Thoracic aorta (tissue), 2 donors: ENCODE results near the gene EXOSC9. TPM values are rescaled to one million over a fixed set of nuclear protein-coding genes. Genes with fewer than 3 reads are reported as not detected.
A peak's percentile ranks its signal among the peaks of the same experiment; 100 is the strongest.
"Not testable (repeated sequence)": the region's sequence is repeated elsewhere in the genome, so short reads cannot be mapped to it uniquely, and the experiment has no call there.

Experiments
- ATAC-seq: fragments of 150-250 bp; one replicate; pipeline ENCODE4 v1.8.0; 2017; ENCODE audit warnings: low read depth; ENCODE audit not compliant: insufficient number of reproducible peaks, low FRiP score
- DNase-seq: peaks from one replicate; pipeline ENCODE4 v3.0.0-alpha.2; 2020; ENCODE audit warnings: low spot score
- H3K27ac ChIP-seq, 2 donors: fragments of 200-600 bp; sonication (generic); 1 replicate in 1 of 2; 2 replicates in 1 of 2; pipeline ENCODE4 v1.5.1; 2016; ENCODE audit warnings: mild to moderate bottlenecking in 2 of 2, moderate library complexity in 2 of 2
- H3K27me3 ChIP-seq: fragments of 200-600 bp; sonication (generic); replicated peaks from 2 replicates; pipeline ENCODE4 v1.6.0; 2016; ENCODE audit warnings: mild to moderate bottlenecking; ENCODE audit not compliant: insufficient read depth
- H3K36me3 ChIP-seq: fragments of 200-600 bp; sonication (generic); one replicate; pipeline ENCODE4 v1.5.1; 2016
- H3K4me1 ChIP-seq, 2 donors: fragments of 200-600 bp; sonication (generic); 1 replicate in 1 of 2; 2 replicates in 1 of 2; pipeline versions ENCODE4 v1.5.1 to v1.6.0; 2016; ENCODE audit warnings: low read depth in 2 of 2, mild to moderate bottlenecking in 1 of 2; ENCODE audit not compliant: control insufficient read depth in 1 of 2
- H3K4me3 ChIP-seq: fragments of 200-600 bp; sonication (generic); 2 replicates; pipeline ENCODE4 v1.5.1; 2016; ENCODE audit warnings: mild to moderate bottlenecking
- H3K9me3 ChIP-seq: fragments of 200-600 bp; sonication (generic); 2 replicates; pipeline ENCODE4 v1.5.1; 2016
- CTCF ChIP-seq: fragments of 200-600 bp; sonication (generic); IDR thresholded peaks from one replicate; pipeline ENCODE4 v1.5.1; 2019; ENCODE audit warnings: antibody characterized with exemption
- total RNA-seq, 2 donors: library from RNA; depleted of rRNA; stranded (reverse); fragments of >200 nt; gene quantifications; one replicate each; pipeline versions ENCODE4 v1.1.0 to v1.2.3, GENCODE V29; 2016

The EXOSC9 gene
- total RNA-seq: 10 to 100 TPM; 25.3 to 27.8 TPM

- Histone ChIP-seq H3K27ac (peak within 1 kb of the TSS; percentile 89 to 91), H3K9me3 (no peaks in the 10 kb centered on the region), H3K4me3 (peak within 1 kb of the TSS; percentile 85), H3K36me3 (peaks cover 4% of the 10 kb centered on the region), H3K4me1 (peaks cover 3 to 8% of the 10 kb centered on the region in 2 donors), H3K27me3 (no peaks in the 10 kb centered on the region)
- DNase-seq: peak; percentile 65
- ATAC-seq: peak; percentile 98
- peak; percentile 9 for TF ChIP-seq CTCF
Observed at GRCh38 chr4:121800961-121801714, at the start of gene EXOSC9. Gene EXOSC9 (plus strand): TSS chr4:121801323. CDS start chr4:121801425, 102 bp downstream.

GRCh38 chr4:121752142-121752541, 49.0 kb upstream of the EXOSC9 start:
- H3K4me1 ChIP-seq, H3K27ac ChIP-seq, DNase-seq, ATAC-seq, H3K27me3 ChIP-seq, H3K4me3 ChIP-seq, H3K36me3 ChIP-seq, H3K9me3 ChIP-seq: not testable (repeated sequence)

GRCh38 chr4:121758925-121759568, 42.1 kb upstream of the EXOSC9 start:
- no peak overlapping the region for H3K27ac ChIP-seq
- no peak overlapping the region for H3K4me3 ChIP-seq
- DNase-seq: no peak
- TF ChIP-seq CTCF: no peak
- H3K4me1 ChIP-seq: no peaks in the 10 kb centered on the region
- H3K27me3 ChIP-seq: no peaks in the 10 kb centered on the region
- H3K9me3 ChIP-seq: no peaks in the 10 kb centered on the region
- H3K36me3 ChIP-seq: no peaks in the 10 kb centered on the region
- ATAC-seq: no peak

GRCh38 chr4:121760205-121760604, 40.9 kb upstream of the EXOSC9 start:
- DNase-seq: no peak
- Histone ChIP-seq H3K36me3 (no peaks in the 10 kb centered on the region), H3K9me3 (no peaks in the 10 kb centered on the region), H3K27ac (no peak overlapping the region), H3K27me3 (no peaks in the 10 kb centered on the region), H3K4me3 (no peak overlapping the region), H3K4me1 (peaks cover 4 to 10% of the 10 kb centered on the region in 2 donors)
- ATAC-seq: no peak
- TF ChIP-seq CTCF: no peak

GRCh38 chr4:121764303-121764701, 36.8 kb upstream of the EXOSC9 start:
- H3K4me1 ChIP-seq: peaks cover 5 to 11% of the 10 kb centered on the region in 2 donors
- ATAC-seq: no peak
- no peak overlapping the region for H3K27ac ChIP-seq
- no peaks in the 10 kb centered on the region for H3K9me3 ChIP-seq
- H3K4me3 ChIP-seq: peak overlapping the region; percentile 62
- H3K27me3 ChIP-seq: no peaks in the 10 kb centered on the region
- no peak for TF ChIP-seq CTCF
- DNase-seq: no peak
- H3K36me3 ChIP-seq: no peaks in the 10 kb centered on the region
